Ishikawa (cell line): ENCODE data around the gene TRAF1.

Source experiments
- CEBPB ChIP-seq: IDR thresholded peaks from 2 replicates; pipeline ENCODE4 v1.6.1; 2012
- CREB1 ChIP-seq: IDR thresholded peaks from 2 replicates; pipeline ENCODE4 v1.6.1; 2012; ENCODE audit warnings: low read depth
- EGR1 ChIP-seq: IDR thresholded peaks from 2 replicates; pipeline ENCODE4 v1.6.1; 2012
- EP300 ChIP-seq: IDR thresholded peaks from 2 replicates; pipeline ENCODE4 v1.6.1; 2012; ENCODE audit warnings: borderline replicate concordance
- FOXM1 ChIP-seq: IDR thresholded peaks from 2 replicates; pipeline ENCODE4 v1.6.1; 2012; ENCODE audit warnings: low read depth, borderline replicate concordance
- NFIC ChIP-seq: IDR thresholded peaks from 2 replicates; pipeline ENCODE4 v1.6.1; 2012
- RAD21 ChIP-seq: IDR thresholded peaks from 2 replicates; pipeline ENCODE4 v1.6.1; 2012; ENCODE audit warnings: low read depth
- TAF1 ChIP-seq: IDR thresholded peaks from 2 replicates; pipeline ENCODE4 v1.6.1; 2012; ENCODE audit warnings: low read depth, mild to moderate bottlenecking
- TCF12 ChIP-seq: IDR thresholded peaks from 2 replicates; pipeline ENCODE4 v1.6.1; 2012; ENCODE audit warnings: low read depth
- TEAD4 ChIP-seq: IDR thresholded peaks from 2 replicates; pipeline ENCODE4 v1.6.1; 2012
- YY1 ChIP-seq: IDR thresholded peaks from 2 replicates; pipeline ENCODE4 v1.6.1; 2012; ENCODE audit warnings: low read depth
- ZBTB7A ChIP-seq: IDR thresholded peaks from 2 replicates; pipeline ENCODE4 v1.6.1; 2012; ENCODE audit warnings: low read depth
- TF ChIP-seq, protein P1 (sequence below): IDR thresholded peaks from 2 replicates; pipeline ENCODE4 v1.6.1; 2012
- TF ChIP-seq, protein P2 (sequence below): IDR thresholded peaks from 2 replicates; pipeline ENCODE4 v1.6.1; 2012; ENCODE audit warnings: low read depth, mild to moderate bottlenecking
- TF ChIP-seq, protein P3 (sequence below): IDR thresholded peaks from 2 replicates; pipeline ENCODE4 v1.6.1; 2012

The TRAF1 gene

DNA sequence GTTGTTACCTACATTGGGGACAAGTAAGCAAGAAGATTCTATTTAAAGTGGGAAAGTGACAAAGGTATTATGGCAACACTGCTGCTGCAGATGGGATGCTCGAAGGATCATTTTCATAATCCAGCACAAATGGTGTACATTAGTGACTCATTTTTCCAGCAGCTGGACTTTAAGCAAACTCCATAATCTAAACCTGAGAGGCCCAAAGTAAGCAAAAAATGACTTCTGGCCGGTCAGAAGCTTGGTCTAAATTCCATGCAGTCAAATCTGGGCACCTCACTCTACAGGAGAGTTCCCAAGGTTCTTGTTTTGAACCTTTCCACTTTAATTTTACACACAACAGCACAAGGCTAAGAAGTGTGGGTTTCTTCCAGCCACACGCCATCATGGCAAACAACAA, 43.6 kb upstream of the TRAF1 start:
- TF ChIP-seq EGR1: no peak

GRCh38 chr9:120966013-120966369, 39.4 kb upstream of the TRAF1 start:
- no peak for TF ChIP-seq YY1
- TF ChIP-seq, protein P1, sequence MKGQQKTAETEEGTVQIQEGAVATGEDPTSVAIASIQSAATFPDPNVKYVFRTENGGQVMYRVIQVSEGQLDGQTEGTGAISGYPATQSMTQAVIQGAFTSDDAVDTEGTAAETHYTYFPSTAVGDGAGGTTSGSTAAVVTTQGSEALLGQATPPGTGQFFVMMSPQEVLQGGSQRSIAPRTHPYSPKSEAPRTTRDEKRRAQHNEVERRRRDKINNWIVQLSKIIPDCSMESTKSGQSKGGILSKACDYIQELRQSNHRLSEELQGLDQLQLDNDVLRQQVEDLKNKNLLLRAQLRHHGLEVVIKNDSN: no peak
- TF ChIP-seq EGR1: no peak
- TF ChIP-seq TEAD4: no peak
- no peak for TF ChIP-seq RAD21
- no peak for TF ChIP-seq FOXM1
- no peak for TF ChIP-seq TAF1
- no peak for TF ChIP-seq CEBPB
- TF ChIP-seq, protein P2, sequence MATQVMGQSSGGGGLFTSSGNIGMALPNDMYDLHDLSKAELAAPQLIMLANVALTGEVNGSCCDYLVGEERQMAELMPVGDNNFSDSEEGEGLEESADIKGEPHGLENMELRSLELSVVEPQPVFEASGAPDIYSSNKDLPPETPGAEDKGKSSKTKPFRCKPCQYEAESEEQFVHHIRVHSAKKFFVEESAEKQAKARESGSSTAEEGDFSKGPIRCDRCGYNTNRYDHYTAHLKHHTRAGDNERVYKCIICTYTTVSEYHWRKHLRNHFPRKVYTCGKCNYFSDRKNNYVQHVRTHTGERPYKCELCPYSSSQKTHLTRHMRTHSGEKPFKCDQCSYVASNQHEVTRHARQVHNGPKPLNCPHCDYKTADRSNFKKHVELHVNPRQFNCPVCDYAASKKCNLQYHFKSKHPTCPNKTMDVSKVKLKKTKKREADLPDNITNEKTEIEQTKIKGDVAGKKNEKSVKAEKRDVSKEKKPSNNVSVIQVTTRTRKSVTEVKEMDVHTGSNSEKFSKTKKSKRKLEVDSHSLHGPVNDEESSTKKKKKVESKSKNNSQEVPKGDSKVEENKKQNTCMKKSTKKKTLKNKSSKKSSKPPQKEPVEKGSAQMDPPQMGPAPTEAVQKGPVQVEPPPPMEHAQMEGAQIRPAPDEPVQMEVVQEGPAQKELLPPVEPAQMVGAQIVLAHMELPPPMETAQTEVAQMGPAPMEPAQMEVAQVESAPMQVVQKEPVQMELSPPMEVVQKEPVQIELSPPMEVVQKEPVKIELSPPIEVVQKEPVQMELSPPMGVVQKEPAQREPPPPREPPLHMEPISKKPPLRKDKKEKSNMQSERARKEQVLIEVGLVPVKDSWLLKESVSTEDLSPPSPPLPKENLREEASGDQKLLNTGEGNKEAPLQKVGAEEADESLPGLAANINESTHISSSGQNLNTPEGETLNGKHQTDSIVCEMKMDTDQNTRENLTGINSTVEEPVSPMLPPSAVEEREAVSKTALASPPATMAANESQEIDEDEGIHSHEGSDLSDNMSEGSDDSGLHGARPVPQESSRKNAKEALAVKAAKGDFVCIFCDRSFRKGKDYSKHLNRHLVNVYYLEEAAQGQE: no peak
- no peak for TF ChIP-seq TCF12
- TF ChIP-seq EP300: no peak
- no peak for TF ChIP-seq CREB1

- TF ChIP-seq FOXM1: no peak
- TF ChIP-seq, protein P3, sequence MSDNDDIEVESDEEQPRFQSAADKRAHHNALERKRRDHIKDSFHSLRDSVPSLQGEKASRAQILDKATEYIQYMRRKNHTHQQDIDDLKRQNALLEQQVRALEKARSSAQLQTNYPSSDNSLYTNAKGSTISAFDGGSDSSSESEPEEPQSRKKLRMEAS: no peak
- TF ChIP-seq CREB1: no peak
- no peak for TF ChIP-seq EP300
- TF ChIP-seq NFIC: no peak
- TF ChIP-seq, protein P2: no peak
- TF ChIP-seq CEBPB: no peak
- no peak for TF ChIP-seq RAD21
- TF ChIP-seq EGR1: no peak
- TF ChIP-seq TEAD4: no peak
- no peak for TF ChIP-seq TAF1
- TF ChIP-seq, protein P1: no peak
These were observed 38.9 kb upstream of the TRAF1 start for GRCh38 chr9:120965344-120966012.

- TF ChIP-seq TEAD4 (no peak), NFIC (no peak), EGR1 (no peak), TCF12 (no peak), TAF1 (no peak), FOXM1 (no peak), YY1 (no peak), RAD21 (no peak), CREB1 (no peak), EP300 (no peak), ZBTB7A (no peak), CEBPB (no peak)
- TF ChIP-seq, protein P2: no peak
- TF ChIP-seq, protein P1: no peak
- TF ChIP-seq, protein P3: no peak
These were observed 35.3 kb upstream of the TRAF1 start for GRCh38 chr9:120961936-120962335.
